Psoas muscle (tissue), 8 donors: ENCODE results near the gene TPSAB1. TPM values are rescaled to one million over a fixed set of nuclear protein-coding genes. Genes with fewer than 3 reads are reported as not detected.

ENCODE experiments used
- ATAC-seq, 4 donors: fragments of 200-7000 bp; cut with Tn5 transposase; one replicate each; pipeline ENCODE4 v1.9.1; 2020; ENCODE audit warnings: moderate library complexity in 3 of 4, mild to moderate bottlenecking in 2 of 4
- DNase-seq, 2 donors: peaks; one replicate each; pipeline ENCODE4 v3.0.0-alpha.2; 2020
- H3K27ac ChIP-seq: fragments of 200-600 bp; one replicate; pipeline ENCODE4 v1.8.0; 2022
- H3K27me3 ChIP-seq, 3 donors: fragments of 200-600 bp in 1 of 3; one replicate each; pipeline versions ENCODE4 v1.6.1 to v1.8.0; 2013 to 2022; ENCODE audit warnings: low read length in 2 of 3, mild to moderate bottlenecking in 2 of 3, moderate library complexity in 1 of 3; ENCODE audit not compliant: insufficient read depth in 3 of 3
- H3K36me3 ChIP-seq, 2 donors: fragments of 200-600 bp in 1 of 2; one replicate each; pipeline versions ENCODE4 v1.6.1 to v1.8.0; 2013 to 2022; ENCODE audit warnings: low read depth in 1 of 2, mild to moderate bottlenecking in 1 of 2, moderate library complexity in 1 of 2; ENCODE audit not compliant: insufficient read depth in 1 of 2
- H3K4me1 ChIP-seq: fragments of 200-600 bp; one replicate; pipeline ENCODE4 v1.8.0; 2022
- H3K4me3 ChIP-seq: fragments of 200-600 bp; one replicate; pipeline ENCODE4 v1.8.0; 2022; ENCODE audit warnings: mild to moderate bottlenecking
- H3K9me3 ChIP-seq: fragments of 200-600 bp; one replicate; pipeline ENCODE4 v1.8.0; 2022
- CTCF ChIP-seq: fragments of 200-600 bp; IDR thresholded peaks from one replicate; pipeline ENCODE4 v1.8.0; 2022; ENCODE audit warnings: antibody characterized with exemption
- WGBS, 3 donors: extraction: QIAGEN DNeasy Blood & Tissue Kit; methylation state at CpG; one replicate each; pipeline versions ENCODE4 v1.1.6 to v1.1.7; 2013; 5-methylcytosine and 5-hydroxymethylcytosine counted together
- intact Hi-C, 2 donors: fragments of 100-400 bp; cut with DNase I; formaldehyde crosslinking; loops; one replicate each; pipeline versions ENCODE4 v1.11.0 to v1.14.2; 2022
- polyA plus RNA-seq, 3 donors: library from polyadenylated mRNA; stranded (reverse); fragments of 200-250 nt; gene quantifications; one replicate each; pipeline ENCODE4 v1.2.3, GENCODE V29; 2013
- total RNA-seq, 4 donors: library from RNA; stranded (reverse); fragmentation: NEBNext Ultra II Directional in 2 of 4; extraction: Animal tissue kit (Norgen Biotek cat#: 25700) in 2 of 4; gene quantifications; one replicate each; pipeline versions ENCODE4 v1.2.1 to v1.2.4, GENCODE V29; 2021 to 2023
- donor health status: healthy with polysubstance abuse.
- donor health status: DM: no; HTN: no; CAD: no; lungs with moderate emphysema.
- donor health status: Bipolar disorder and iron deficiency.
- donor health status: healthy.
- donor health status: DM: yes; HTN: yes; CAD: no.
- donor health status: DM: no; HTN: no; CAD: no.
- donor health status: DM: no; HTN: no; CAD: no.
- donor health status: DM: yes; HTN: yes; CAD: no.

TPSAB1 gene
- total and polyA plus RNA-seq, 7 donors = 1.3 to 8.9 (median 4.0) TPM

GRCh38 chr16:1276580-1276878 lies 36.0 kb downstream of the TPSAB1 start:
- ATAC-seq (no peak), DNase-seq (no peak)
- Histone ChIP-seq H3K4me3 (no peak overlapping the region), H3K9me3 (no peaks in the 10 kb centered on the region), H3K4me1 (no peaks in the 10 kb centered on the region), H3K27ac (no peak overlapping the region), H3K36me3 (no peaks in the 10 kb centered on the region), H3K27me3 (peaks cover 0 to 59% (median 23%) of the 10 kb centered on the region in 3 donors)
- TF ChIP-seq CTCF = no peak
- WGBS, 3 donors = 77 to 80% (median 79%) methylated on average over 12 to 14 of the region's 14 CpGs
- intact Hi-C loops = no loop called here

GRCh38 chr16:1277151-1277598 lies 36.7 kb downstream of the TPSAB1 start:
- no peak for DNase-seq
- H3K4me3 ChIP-seq = no peak overlapping the region
- ATAC-seq = no peak
- 73 to 76% (median 74%) methylated on average over 19 of the region's 19 CpGs for WGBS, 3 donors
- H3K27me3 ChIP-seq = peaks cover 0 to 65% (median 24%) of the 10 kb centered on the region in 3 donors
- H3K27ac ChIP-seq = no peak overlapping the region
- intact Hi-C loops = no loop called here
- no peak for TF ChIP-seq CTCF
- H3K9me3 ChIP-seq = no peaks in the 10 kb centered on the region
- no peaks in the 10 kb centered on the region for H3K36me3 ChIP-seq
- no peaks in the 10 kb centered on the region for H3K4me1 ChIP-seq

GRCh38 chr16:1277617-1278282 lies 37.2 kb downstream of the TPSAB1 start:
- DNase-seq = no peak
- ATAC-seq = no peak
- H3K36me3 ChIP-seq = no peaks in the 10 kb centered on the region
- no peak overlapping the region for H3K27ac ChIP-seq
- H3K9me3 ChIP-seq = no peaks in the 10 kb centered on the region
- H3K27me3 ChIP-seq = peaks cover 0 to 71% (median 27%) of the 10 kb centered on the region in 3 donors
- intact Hi-C loops = no loop called here
- no peak overlapping the region for H3K4me3 ChIP-seq
- no peaks in the 10 kb centered on the region for H3K4me1 ChIP-seq
- 42 to 44% (median 43%) methylated on average over 20 to 21 of the region's 21 CpGs for WGBS, 3 donors
- TF ChIP-seq CTCF = no peak

- DNase-seq = no peak
- 25 to 33% (median 26%) methylated on average over 18 of the region's 18 CpGs for WGBS, 3 donors
These were observed 38.0 kb downstream of the TPSAB1 start for GRCh38 chr16:1278477-1278876.

More at GRCh38 chr16:1278477-1278876, 38.0 kb downstream of the TPSAB1 start:
- no peak overlapping the region for H3K27ac ChIP-seq
- H3K9me3 ChIP-seq = no peaks in the 10 kb centered on the region
- ATAC-seq = no peak
- intact Hi-C loops = no loop called here
- H3K36me3 ChIP-seq = no peaks in the 10 kb centered on the region
- no peaks in the 10 kb centered on the region for H3K4me1 ChIP-seq
- peaks cover 0 to 75% (median 27%) of the 10 kb centered on the region in 3 donors for H3K27me3 ChIP-seq
- TF ChIP-seq CTCF = no peak
- H3K4me3 ChIP-seq = no peak overlapping the region
